HEK293 (cell line): ENCODE measurements around the gene MRPS18A.

ENCODE experiments used
- CTCF ChIA-PET: fragments of 350-600 bp; formaldehyde crosslinking; extraction: SDS; loops from one replicate; lab custom pipeline; 2021; ENCODE audit warnings: antibody characterized with exemption; lab: Yijun Ruan, JAX
- POLR2A ChIA-PET: fragments of 300-600 bp; formaldehyde crosslinking; extraction: SDS; loops from one replicate; lab custom pipeline; 2020; ENCODE audit warnings: antibody characterized with exemption, inconsistent platforms; lab: Yijun Ruan, JAX
- H3K27ac ChIP-seq: fragments of 200-500 bp; sonication (Bioruptor generic); 2 replicates; pipeline ENCODE4 v1.5.1; 2014; ENCODE audit warnings: low read depth, low read length, control low read depth, inconsistent platforms; ENCODE audit errors: extremely low read depth
- H3K36me3 ChIP-seq, 2 experiments: fragments of 200-500 bp in 1 of 2; sonication (Bioruptor generic) in 1 of 2; 1 replicate in 1 of 2; 2 replicates in 1 of 2; pipeline ENCODE4 v1.5.1; 2014 to 2017; ENCODE audit warnings: inconsistent platforms in 2 of 2, low read length in 2 of 2; ENCODE audit not compliant: control insufficient read depth in 2 of 2, insufficient read depth in 1 of 2
- H3K4me1 ChIP-seq: fragments of 200-500 bp; sonication (Bioruptor generic); 2 replicates; pipeline ENCODE4 v1.5.1; 2014; ENCODE audit warnings: mild to moderate bottlenecking, low read length, inconsistent platforms; ENCODE audit not compliant: control insufficient read depth, insufficient read depth
- H3K4me3 ChIP-seq: 2 replicates; pipeline ENCODE4 v1.5.1; 2011; ENCODE audit warnings: low read depth, mild to moderate bottlenecking, control low read depth, low read length, moderate library complexity
- H3K9me3 ChIP-seq: fragments of 200-500 bp; sonication (Bioruptor generic); 2 replicates; pipeline ENCODE4 v1.5.1; 2014; ENCODE audit warnings: low read depth, low read length, inconsistent platforms; ENCODE audit not compliant: control insufficient read depth, insufficient read depth
- FEZF1 ChIP-seq: fragments of 450-650 bp; formaldehyde crosslinking; IDR thresholded peaks from 2 replicates; pipeline ENCODE4 v1.5.1; 2016; ENCODE audit warnings: missing biosample characterization, missing genetic modification characterization
- GLIS1 ChIP-seq: fragments of 450-650 bp; formaldehyde crosslinking; IDR thresholded peaks from 2 replicates; pipeline ENCODE4 v1.5.1; 2016; ENCODE audit warnings: missing biosample characterization, missing genetic modification characterization
- KLF9 ChIP-seq: fragments of 450-650 bp; formaldehyde crosslinking; IDR thresholded peaks from 2 replicates; pipeline ENCODE4 v1.5.1; 2016; ENCODE audit warnings: missing biosample characterization, missing genetic modification characterization, low read depth
- MZF1 ChIP-seq: fragments of 450-650 bp; formaldehyde crosslinking; IDR thresholded peaks from 2 replicates; pipeline ENCODE4 v1.5.1; 2017; ENCODE audit warnings: missing biosample characterization, missing genetic modification characterization, borderline replicate concordance
- PRDM2 ChIP-seq: fragments of 450-650 bp; formaldehyde crosslinking; IDR thresholded peaks from 2 replicates; pipeline ENCODE4 v1.5.1; 2016; ENCODE audit warnings: missing biosample characterization, missing genetic modification characterization, borderline replicate concordance
- SALL2 ChIP-seq: fragments of 450-650 bp; formaldehyde crosslinking; IDR thresholded peaks from 2 replicates; pipeline ENCODE4 v1.5.0; 2017; ENCODE audit warnings: missing biosample characterization, mild to moderate bottlenecking, missing genetic modification characterization, borderline replicate concordance
- SETDB1 ChIP-seq: IDR thresholded peaks from one replicate; pipeline ENCODE4 v1.6.1; 2017; ENCODE audit warnings: mild to moderate bottlenecking, low read length, moderate library complexity, mixed read lengths; ENCODE audit not compliant: insufficient read length
- ZBTB20 ChIP-seq: fragments of 450-650 bp; formaldehyde crosslinking; IDR thresholded peaks from 2 replicates; pipeline ENCODE4 v1.5.1; 2016; ENCODE audit warnings: missing biosample characterization, missing genetic modification characterization
- ZBTB6 ChIP-seq: fragments of 450-650 bp; formaldehyde crosslinking; IDR thresholded peaks from 2 replicates; pipeline ENCODE4 v1.5.1; 2017; ENCODE audit warnings: missing biosample characterization, missing genetic modification characterization
- ZFP3 ChIP-seq: fragments of 450-650 bp; formaldehyde crosslinking; IDR thresholded peaks from 2 replicates; pipeline ENCODE4 v1.5.1; 2016; ENCODE audit warnings: low read depth, missing biosample characterization, missing genetic modification characterization
- ZIC2 ChIP-seq: fragments of 450-650 bp; formaldehyde crosslinking; IDR thresholded peaks from 2 replicates; pipeline ENCODE4 v1.5.1; 2016; ENCODE audit warnings: missing biosample characterization, missing genetic modification characterization
- ZNF19 ChIP-seq: fragments of 450-650 bp; formaldehyde crosslinking; IDR thresholded peaks from 2 replicates; pipeline ENCODE4; 2016; ENCODE audit warnings: missing biosample characterization, missing genetic modification characterization, low read depth
- ZNF362 ChIP-seq: fragments of 450-650 bp; formaldehyde crosslinking; IDR thresholded peaks from 2 replicates; pipeline ENCODE4 v1.5.1; 2016; ENCODE audit warnings: missing biosample characterization, missing genetic modification characterization
- ZNF366 ChIP-seq: fragments of 450-650 bp; formaldehyde crosslinking; conservative IDR thresholded peaks from 2 replicates; pipeline ENCODE4 v1.5.1; 2016; ENCODE audit warnings: missing biosample characterization, missing genetic modification characterization
- ZNF391 ChIP-seq: fragments of 450-650 bp; formaldehyde crosslinking; IDR thresholded peaks from 2 replicates; pipeline ENCODE4 v1.5.1; 2016; ENCODE audit warnings: low read depth, missing biosample characterization, missing genetic modification characterization, borderline replicate concordance
- ZNF394 ChIP-seq: fragments of 450-650 bp; formaldehyde crosslinking; IDR thresholded peaks from 2 replicates; pipeline ENCODE4 v1.5.1; 2016; ENCODE audit warnings: missing biosample characterization, missing genetic modification characterization, mild to moderate bottlenecking, moderate library complexity, borderline replicate concordance
- ZNF423 ChIP-seq: fragments of 450-650 bp; formaldehyde crosslinking; IDR thresholded peaks from 2 replicates; pipeline ENCODE4 v1.5.1; 2016; ENCODE audit warnings: missing biosample characterization, missing genetic modification characterization
- ZNF510 ChIP-seq: fragments of 450-650 bp; formaldehyde crosslinking; IDR thresholded peaks from 2 replicates; pipeline ENCODE4 v1.5.1; 2018; ENCODE audit warnings: mild to moderate bottlenecking, missing genetic modification characterization, missing biosample characterization; ENCODE audit not compliant: insufficient replicate concordance
- ZNF521 ChIP-seq: fragments of 450-650 bp; formaldehyde crosslinking; IDR thresholded peaks from 2 replicates; pipeline ENCODE4 v1.5.1; 2017; ENCODE audit warnings: missing biosample characterization, mild to moderate bottlenecking, missing genetic modification characterization
- ZNF560 ChIP-seq: fragments of 450-650 bp; formaldehyde crosslinking; IDR thresholded peaks from 2 replicates; pipeline ENCODE4 v1.5.1; 2017; ENCODE audit warnings: missing biosample characterization, missing genetic modification characterization, borderline replicate concordance
- ZNF600 ChIP-seq: fragments of 450-650 bp; formaldehyde crosslinking; IDR thresholded peaks from 2 replicates; pipeline ENCODE4 v1.5.1; 2016; ENCODE audit warnings: missing biosample characterization, missing genetic modification characterization
- ZNF624 ChIP-seq: fragments of 450-650 bp; formaldehyde crosslinking; IDR thresholded peaks from 2 replicates; pipeline ENCODE4 v1.5.1; 2017; ENCODE audit warnings: missing biosample characterization, missing genetic modification characterization
- ZNF768 ChIP-seq: fragments of 450-650 bp; formaldehyde crosslinking; IDR thresholded peaks from 2 replicates; pipeline ENCODE4 v1.5.1; 2018; ENCODE audit warnings: missing biosample characterization, mild to moderate bottlenecking, missing genetic modification characterization
- ZNF843 ChIP-seq: fragments of 450-650 bp; formaldehyde crosslinking; IDR thresholded peaks from 2 replicates; pipeline ENCODE4 v1.5.1; 2016; ENCODE audit warnings: missing biosample characterization, missing genetic modification characterization
- ZSCAN18 ChIP-seq: fragments of 450-650 bp; formaldehyde crosslinking; IDR thresholded peaks from 2 replicates; pipeline ENCODE4 v1.5.1; 2016; ENCODE audit warnings: missing biosample characterization, missing genetic modification characterization
- ZSCAN23 ChIP-seq: fragments of 450-650 bp; formaldehyde crosslinking; IDR thresholded peaks from 2 replicates; pipeline ENCODE4 v1.5.1; 2016; ENCODE audit warnings: missing biosample characterization, missing genetic modification characterization
- ZSCAN30 ChIP-seq: fragments of 450-650 bp; IDR thresholded peaks from 2 replicates; pipeline ENCODE4 v1.5.1; 2018; ENCODE audit warnings: missing biosample characterization, mild to moderate bottlenecking, missing genetic modification characterization, moderate library complexity

Gene MRPS18A

GRCh38 chr6:43627008-43627825, 60.4 kb downstream of the MRPS18A start:
- Histone ChIP-seq H3K4me3 (peak overlapping the region; percentile 17), H3K27ac (peak overlapping the region; percentile 63), H3K4me1 (0 out of 2 replicates have a peak, but pooled peaks cover 8% of the 10 kb centered on the region), H3K9me3 (no peaks in the 10 kb centered on the region), H3K36me3 (peaks cover 11 to 42% of the 10 kb centered on the region in 2 experiments)
- ChIA-PET CTCF (interaction anchor here (0.6 to 1.2 kb wide), 6 partner anchors 15 to 546 kb away, joined by 3 to 8 read pairs (median 4); no protein-coding TSS in a partner anchor), POLR2A (interaction anchor here (0.6 to 4.2 kb wide), 14 partner anchors 8 to 403 kb away, joined by 3 to 40 read pairs (median 3); partner anchors contain the start of genes LRRC73, MAD2L1BP, POLH and RSPH9)
- TF ChIP-seq ZNF521 (tag by site-specific recombination), result no peak
- TF ChIP-seq ZNF366 (tag by site-specific recombination), result peak; percentile 94
- no peak for TF ChIP-seq ZNF768
- peak; percentile 63 for TF ChIP-seq ZSCAN30
- TF ChIP-seq SALL2 (tag by site-specific recombination), result no peak
- TF ChIP-seq ZNF510 (tag by site-specific recombination), result no peak
- TF ChIP-seq ZIC2 (tag by site-specific recombination), result no peak
- peak; percentile 61 for TF ChIP-seq ZNF394 (tag by site-specific recombination)
- no peak for TF ChIP-seq ZBTB20 (tag by site-specific recombination)
- TF ChIP-seq ZNF423, result no peak
- no peak for TF ChIP-seq MZF1 (tag by site-specific recombination)
- TF ChIP-seq GLIS1 (tag by site-specific recombination), result peak; percentile 22; the same call in 1 of the 2 replicates
- no peak for TF ChIP-seq ZSCAN18 (tag by site-specific recombination)
- no peak for TF ChIP-seq ZNF560 (tag by site-specific recombination)
- TF ChIP-seq ZNF843, result no peak
- TF ChIP-seq ZNF19 (tag by site-specific recombination), result no peak
- no peak for TF ChIP-seq ZNF362
- no peak for TF ChIP-seq SETDB1
- TF ChIP-seq PRDM2, result no peak
- TF ChIP-seq ZNF391 (tag by site-specific recombination), result peak; percentile 22; the same call in 1 of the 2 replicates
- peak; percentile 80 for TF ChIP-seq FEZF1 (tag by site-specific recombination)
- no peak for TF ChIP-seq ZSCAN23 (tag by site-specific recombination)
- TF ChIP-seq KLF9 (tag by site-specific recombination), result no peak
- no peak for TF ChIP-seq ZBTB6 (tag by site-specific recombination)
- TF ChIP-seq ZFP3 (tag by site-specific recombination), result no peak
- TF ChIP-seq ZNF600 (tag by site-specific recombination), result no peak
- TF ChIP-seq ZNF624, result no peak
